Lung microvascular endothelial cell (primary cell): Measurements from ENCODE around the gene LTA. TPM values are rescaled to one million over a fixed set of nuclear protein-coding genes. Genes with fewer than 3 reads are reported as not detected.
A peak's percentile ranks its signal among the peaks of the same experiment; 100 is the strongest.

ENCODE experiments used
- DNase-seq, 2 donors: peaks; one replicate each; pipeline versions ENCODE4 v3.0.0 to v3.0.0-alpha.2; 2010; ENCODE audit warnings: low read depth in 2 of 2
- total RNA-seq: library from RNA; depleted of rRNA; stranded (reverse); fragments of >200 nt; gene quantifications from 2 replicates; pipeline ENCODE4 v1.2.1, GENCODE V29; 2014

The LTA gene
- total RNA-seq, 1 donor from 2014 or later = not detected

DNA sequence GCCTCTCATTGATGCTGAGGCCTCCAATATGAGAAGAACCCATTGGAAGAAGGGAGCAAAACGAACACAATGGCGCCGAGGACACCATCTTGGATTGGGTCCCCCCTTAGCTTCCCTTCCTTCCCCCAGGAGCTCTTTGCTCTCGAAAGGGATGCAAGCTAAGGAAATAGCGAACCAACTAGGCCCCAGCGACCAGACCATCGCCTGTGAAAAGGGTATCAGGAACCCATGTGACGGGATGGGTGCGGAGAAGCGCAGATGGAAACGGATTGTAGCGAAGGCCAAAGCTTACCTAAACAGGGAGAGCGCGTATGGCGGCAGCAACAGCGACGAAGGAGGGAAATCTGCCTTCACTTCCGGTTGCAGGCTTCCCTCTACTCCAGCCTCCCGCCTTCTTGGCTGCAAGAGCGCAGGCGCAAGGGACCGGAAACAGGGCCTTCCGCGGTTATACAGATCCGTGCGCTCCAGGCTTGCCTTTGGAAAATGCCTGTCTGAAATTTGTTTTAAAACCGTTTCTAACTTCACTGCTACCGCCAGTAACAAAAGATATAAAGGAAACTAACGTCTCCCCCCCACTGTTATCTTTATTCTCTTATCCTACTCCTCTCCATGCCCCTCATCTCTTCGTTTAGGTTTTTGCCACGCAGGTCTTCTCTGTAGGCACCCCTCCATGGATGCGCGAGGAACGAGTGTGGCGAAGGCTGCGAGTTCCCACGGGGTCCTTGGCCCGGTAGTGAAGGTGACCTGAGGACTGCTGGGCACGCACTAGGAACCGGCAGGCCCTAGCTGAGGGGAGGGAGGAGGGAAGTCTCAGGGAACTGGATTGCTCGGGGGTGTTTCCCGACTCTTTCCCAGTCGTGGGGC lies 30.2 kb upstream of the LTA start, which contains the start of gene DDX39B:
Gene DDX39B, minus strand, starts transcription at position 346 of the 864 bp plus-strand sequence. CDS start 1,471 bp downstream, outside the sequence.
- DNase-seq = peak; percentile 97 to 99

DNA sequence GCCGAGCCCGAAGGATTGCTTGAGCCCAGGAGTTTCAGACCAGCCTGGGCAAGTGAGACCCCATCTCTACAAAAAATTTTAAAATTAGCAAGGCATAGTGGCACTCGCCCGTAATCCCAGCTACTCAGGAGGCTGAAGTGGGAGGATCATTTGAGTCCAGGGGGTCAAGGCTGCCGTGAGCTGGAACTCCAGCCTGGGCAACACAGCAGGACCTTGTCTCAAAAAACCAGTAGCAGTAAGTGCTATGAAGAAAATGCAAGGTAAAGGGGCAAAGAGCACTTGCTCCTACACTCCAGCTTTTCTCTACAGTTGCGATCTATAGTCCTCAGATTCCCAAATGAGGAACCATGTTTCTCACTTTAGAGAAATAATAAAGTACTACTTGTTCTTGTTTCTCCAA lies 28.4 kb upstream of the LTA start:
- no peak for DNase-seq

DNA sequence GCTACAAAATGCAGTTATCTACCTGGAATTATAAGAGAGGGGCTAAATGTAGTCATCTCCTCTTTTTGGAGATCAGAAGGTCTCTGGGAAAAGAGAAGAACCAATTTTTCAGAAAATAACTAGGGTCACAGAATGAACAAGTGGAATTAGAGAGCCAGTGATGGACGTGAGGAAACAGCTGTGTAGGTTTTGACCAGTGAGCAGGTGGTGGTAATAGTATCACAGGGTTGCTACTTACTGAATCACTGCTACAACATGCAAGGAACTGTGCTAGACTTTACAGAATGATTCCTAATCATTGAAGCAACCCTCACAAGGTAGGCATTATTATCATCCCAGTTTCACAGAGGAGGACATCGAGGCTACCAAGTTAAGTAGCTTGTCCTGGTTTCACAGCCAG lies 27.4 kb upstream of the LTA start:
- no peak for DNase-seq

DNA sequence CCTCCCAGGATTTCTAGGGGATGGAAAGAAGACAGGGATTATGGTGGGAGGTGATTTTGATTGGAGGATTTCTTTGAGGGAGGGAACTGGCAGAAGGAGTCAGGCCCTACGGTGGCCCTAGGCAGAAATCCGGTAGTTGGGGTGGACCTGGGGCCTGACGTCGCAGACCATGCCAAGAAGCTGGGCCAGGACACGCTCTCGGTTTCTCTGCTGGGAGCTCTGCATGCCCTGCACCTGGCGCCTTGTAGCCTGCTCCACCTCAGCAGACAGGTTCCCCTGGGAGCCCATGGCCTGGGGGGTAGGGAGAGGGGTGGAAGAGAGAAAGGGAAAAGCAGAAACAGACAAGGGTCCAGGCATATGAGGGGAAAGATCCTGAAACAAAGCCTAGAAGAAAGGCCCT lies 26.8 kb upstream of the LTA start:
- DNase-seq = no peak

DNA sequence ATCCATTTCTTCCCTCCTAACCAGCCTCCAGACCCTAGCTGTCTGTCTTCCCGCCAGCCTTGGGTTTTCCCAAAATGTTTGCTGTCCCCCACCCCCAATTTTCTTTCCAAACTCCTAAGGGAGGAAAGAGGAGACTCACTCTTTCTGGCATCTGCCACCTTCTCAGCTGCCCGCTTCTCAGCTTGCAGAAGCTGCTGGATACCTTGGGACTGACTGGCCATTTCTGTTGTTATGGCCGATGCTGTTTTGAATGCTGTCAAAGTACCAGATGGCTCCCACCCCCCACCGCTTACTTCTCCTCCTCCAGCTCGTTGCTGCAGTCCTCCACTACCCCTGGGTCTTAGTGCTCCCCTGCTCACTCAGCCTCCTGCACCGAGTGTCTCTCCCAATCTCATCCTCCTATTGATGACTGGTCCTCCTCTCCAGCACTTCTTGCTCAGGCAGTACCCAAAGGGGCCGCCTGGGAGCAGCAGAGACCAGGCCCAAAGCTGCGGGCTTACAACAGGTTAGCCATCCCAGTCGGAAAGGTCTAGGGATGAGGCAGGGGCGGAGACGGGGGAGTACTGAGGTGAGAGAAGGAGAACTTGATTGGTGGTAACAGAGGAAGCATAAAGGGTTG lies 25.6 kb upstream of the LTA start, which contains the start of gene ATP6V1G2:
Gene ATP6V1G2, minus strand, starts transcription at position 270 of the 619 bp plus-strand sequence. Its CDS starts 49 bp downstream, at position 221.
- peak; percentile 89 to 93 for DNase-seq

DNA sequence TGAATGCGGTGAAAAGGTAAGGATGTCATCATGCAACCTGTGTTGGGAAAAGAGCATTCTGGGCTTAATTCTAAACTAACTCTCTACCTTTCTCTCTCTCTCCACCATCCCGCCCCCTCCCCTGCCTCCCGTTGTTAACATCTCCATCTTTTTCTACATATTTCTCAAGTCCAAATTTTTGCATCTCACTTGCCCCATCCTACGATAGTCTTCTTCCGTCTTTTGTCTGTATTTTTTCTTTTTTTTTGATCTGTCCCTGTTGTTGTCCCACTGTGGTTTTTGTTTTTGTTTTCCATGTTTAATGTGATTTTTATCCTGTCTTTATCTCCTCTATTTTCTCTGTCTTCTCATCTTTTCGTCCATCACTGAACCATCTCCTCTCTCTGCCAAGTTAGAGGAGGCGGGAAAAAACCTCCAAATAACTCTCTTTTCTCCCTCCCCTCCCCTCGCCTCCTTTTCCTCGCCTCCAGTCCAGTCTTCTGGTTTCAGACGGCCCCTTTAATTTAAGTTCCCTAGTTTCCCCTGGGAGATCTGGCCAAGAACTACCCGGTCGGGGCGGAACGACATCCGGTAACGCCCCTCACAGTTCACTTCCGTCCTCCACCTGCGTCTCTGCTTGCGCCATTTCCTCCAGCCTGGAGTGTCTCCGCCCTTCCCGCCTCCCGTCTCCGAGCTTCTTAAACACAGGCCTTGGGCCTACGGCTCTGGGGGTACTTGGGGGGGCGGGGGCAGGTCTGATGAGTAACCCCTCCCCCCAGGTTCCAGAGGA lies 24.9 kb upstream of the LTA start, which contains the start of gene NFKBIL1:
Gene NFKBIL1, plus strand, starts transcription at position 651 of the 769 bp plus-strand sequence. Its CDS starts 87 bp downstream, at position 738.
- DNase-seq = peak; percentile 76 to 98

DNA sequence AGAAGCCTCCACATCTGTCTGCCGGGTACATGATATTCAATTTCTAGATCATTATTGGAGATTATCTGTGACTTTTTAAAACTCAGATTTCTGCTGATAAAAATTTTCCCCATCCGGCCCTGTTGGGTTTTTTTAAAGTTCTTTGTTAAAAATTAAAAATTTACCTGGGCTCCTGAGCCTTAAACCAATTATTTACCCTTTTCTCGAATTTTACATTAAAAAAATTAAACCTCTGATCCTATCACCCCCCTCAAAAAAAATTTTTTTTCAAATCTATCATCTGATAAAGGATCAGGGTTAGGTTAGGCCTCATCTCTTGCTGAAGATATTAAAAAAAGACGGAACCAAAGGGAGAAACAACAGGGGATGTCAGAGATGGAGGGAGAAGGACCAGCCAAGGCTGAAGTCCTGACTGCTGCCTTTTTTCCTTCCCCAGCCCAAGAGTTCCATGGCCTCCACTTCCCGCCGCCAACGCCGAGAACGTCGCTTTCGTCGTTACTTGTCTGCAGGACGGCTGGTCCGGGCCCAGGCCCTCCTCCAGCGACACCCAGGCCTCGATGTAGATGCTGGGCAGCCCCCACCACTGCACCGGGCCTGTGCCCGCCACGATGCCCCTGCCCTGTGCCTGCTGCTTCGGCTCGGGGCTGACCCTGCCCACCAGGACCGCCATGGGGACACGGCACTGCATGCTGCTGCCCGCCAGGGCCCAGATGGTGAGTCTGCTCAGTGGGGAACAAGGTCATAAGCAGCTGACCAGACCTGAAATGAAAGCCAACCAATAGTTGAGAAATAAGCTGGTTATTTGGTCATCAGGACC lies 24.2 kb upstream of the LTA start:
- no peak for DNase-seq

DNA sequence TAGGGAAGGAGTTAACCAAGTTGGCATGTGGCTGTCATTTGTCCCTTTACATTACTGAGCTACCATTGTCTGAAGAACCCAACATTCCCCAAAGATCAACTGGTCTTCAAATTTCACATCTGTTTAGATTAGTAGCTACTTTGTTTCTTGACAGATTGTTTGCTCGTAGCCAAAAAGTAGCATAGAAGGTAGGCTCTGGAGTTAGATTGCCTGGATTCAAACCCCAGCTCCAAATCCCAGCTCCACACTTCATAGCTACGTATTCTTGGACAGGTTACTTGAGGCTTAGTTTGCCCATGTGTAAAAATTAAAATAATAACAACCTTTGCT lies 23.6 kb upstream of the LTA start:
- no peak for DNase-seq

DNA sequence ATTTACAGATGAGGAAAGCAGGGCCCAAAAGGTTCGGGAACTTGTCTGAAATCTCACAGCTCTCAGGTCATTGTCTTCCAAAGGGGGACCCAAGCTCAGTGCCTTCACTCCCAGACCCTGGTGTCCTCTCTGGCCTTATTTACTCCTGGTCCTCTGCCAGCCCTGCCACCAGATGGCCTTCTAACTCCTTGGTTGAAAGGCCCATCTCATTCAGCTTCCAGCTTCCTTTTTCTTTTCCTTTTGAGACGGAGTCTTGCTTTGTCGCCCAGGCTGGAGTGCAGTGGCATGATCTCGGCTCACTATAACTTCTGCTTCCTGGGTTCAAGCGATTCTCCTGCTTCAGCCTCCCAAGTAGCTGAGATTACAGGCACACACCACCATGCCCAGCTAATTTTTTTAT lies 20.7 kb upstream of the LTA start:
- DNase-seq = peak; percentile 79 to 87

DNA sequence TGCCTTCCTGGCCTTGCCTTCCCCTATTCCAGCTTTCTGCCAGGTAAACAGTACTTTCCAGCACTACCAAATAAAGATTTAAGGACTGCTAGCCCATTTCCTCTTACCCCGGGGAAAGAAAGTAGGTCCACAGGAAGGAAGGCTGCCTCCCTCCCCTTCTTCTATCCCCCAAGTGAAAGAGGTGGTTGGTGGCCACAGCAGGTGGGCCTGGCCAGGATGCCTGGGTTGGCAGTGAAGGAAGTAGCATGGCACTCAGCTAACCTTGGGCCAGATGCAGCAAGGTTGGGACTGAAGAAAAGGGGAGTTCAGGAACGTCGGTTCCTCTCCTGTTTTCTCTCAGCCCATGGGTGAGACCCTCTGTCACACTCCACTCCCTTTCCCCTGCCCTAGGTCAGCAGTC lies 15.8 kb upstream of the LTA start:
- DNase-seq = no peak

DNA sequence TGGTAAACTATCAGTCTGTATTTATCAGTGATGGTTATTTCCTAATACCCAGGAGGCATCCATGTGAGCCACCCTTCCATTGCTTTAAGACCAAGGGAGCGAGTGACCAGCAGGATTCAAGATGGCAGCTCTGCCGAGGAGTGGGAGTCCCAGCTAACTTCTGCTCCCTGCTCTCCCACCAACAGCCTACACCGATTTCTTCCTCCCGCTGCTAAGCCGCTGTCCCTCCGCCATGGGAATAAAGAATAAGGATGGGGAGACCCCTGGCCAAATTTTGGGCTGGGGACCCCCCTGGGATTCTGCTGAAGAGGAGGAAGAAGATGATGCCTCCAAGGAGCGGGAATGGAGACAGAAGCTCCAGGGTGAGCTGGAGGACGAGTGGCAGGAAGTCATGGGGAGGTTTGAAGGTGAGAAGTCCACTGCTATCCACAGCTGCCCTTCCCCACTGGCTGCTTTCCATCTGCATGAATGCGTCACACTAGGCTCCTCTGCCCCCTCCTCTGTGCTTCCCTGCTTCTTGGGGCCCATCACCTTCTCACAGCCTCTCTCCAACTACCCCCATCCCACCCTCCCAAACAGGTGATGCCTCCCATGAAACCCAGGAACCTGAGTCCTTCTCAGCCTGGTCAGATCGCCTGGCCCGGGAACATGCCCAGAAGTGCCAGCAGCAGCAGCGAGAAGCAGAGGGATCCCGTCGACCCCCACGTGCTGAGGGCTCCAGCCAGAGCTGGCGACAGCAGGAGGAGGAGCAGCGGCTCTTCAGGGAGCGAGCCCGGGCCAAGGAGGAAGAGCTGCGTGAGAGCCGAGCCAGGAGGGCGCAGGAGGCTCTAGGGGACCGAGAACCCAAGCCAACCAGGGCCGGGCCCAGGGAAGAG lies 14.4 kb upstream of the LTA start:
- DNase-seq = peak in 1 of 2 donors; percentile 64

DNA sequence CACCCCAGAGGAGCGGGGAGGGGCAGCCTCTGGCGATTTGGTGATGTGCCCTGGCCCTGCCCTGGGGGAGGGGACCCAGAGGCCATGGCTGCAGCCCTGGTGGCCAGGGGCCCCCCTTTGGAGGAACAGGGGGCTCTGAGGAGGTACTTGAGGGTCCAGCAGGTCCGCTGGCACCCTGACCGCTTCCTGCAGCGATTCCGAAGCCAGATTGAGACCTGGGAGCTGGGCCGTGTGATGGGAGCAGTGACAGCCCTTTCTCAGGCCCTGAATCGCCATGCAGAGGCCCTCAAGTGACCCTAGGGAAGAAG lies 13.8 kb upstream of the LTA start:
- no peak for DNase-seq

DNA sequence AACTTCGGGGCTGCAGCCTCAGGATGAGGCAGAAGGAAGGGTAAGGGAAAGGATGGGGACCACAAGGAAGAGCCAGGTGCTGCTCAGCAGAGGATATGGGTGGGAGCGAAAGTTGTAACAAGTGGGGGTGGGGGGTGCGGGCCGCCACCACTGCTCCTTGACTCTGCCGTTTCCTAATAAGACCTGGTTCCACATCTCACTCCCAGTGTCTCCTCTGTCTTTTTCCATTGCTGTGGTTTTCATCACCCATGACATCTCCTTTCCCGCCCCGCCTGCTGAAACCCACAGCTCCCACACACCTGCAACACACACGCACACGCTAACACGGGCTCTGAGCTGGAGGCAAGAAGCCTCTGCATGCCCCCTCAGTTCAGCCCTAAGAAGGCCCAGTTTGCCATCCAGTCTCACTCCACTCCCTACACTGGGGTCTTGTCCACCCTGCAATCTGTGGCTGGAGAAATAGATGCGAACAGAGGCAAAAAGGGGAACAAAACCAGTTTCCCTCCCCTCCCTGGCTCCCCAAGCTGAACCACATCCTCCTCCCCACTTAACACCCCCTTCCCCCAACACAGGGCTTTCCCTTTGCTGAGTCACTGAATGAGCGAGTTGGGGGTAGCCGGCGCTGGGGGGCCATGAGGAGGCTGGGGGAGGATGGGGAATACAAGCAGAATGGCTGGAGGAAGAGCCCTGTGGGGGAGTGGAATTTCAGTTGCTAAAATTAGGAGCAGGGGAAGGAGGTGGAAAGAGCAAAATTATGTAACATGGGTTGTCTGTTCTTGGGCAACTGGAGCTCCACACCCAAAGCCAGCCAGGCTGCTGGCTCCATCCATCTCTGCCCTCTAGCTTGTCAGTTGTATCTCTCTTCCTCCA lies 13.2 kb upstream of the LTA start:
- DNase-seq = peak; percentile 40 to 60

DNA sequence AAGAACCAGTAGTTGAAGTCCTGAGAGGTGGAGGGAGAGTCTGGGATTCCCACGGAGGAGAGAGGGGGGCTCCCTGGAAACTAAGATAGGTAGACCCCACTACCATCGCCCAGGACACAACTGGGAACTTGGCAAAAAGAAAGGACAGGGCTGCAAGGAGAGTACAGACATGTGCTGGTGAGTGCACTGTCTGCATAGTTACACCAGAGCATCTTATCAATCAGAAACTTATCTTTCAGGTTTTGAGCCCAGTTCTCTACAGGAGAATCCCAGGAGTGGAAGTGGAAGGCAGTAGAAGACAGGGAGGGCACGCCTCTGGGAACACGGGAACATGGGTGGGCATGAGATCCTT lies 12.5 kb upstream of the LTA start:
- DNase-seq = no peak

DNA sequence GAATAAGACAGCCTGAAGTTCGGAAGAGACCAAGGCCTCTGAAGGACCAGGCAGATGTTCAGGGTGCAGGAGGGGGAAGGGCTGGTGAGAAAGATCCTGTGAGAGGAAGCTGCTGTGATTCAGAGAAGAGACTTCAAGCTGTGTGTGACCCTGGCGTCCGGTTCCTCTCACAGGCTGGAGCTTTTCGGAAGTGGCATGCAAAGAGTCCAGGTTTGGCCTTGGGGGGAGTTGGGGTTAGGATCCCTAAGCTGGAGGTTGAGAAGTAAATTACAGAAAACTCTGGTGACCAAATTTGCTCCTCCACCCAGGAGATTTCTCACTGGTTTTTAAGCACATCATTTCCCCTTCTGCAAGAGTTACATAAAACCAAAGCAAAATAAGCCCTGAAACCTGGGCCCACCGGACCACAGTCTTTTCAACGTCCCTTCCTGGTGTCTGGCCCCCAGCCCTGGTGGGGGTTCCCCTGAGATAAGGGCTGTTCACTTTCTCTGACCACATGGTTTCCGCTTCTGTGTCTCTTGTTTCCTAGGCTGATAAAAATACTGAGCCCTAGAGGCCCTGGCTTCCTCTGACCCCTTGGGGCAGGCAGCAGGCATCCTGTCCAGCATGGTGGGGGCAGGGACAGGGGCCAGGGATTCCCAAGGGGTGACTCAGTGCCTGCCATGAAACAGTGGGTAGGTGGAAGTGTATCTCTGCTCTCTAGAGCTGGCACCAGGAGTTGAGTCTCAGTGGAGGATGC lies 12.0 kb upstream of the LTA start:
- DNase-seq = peak; percentile 97 to 99

DNA sequence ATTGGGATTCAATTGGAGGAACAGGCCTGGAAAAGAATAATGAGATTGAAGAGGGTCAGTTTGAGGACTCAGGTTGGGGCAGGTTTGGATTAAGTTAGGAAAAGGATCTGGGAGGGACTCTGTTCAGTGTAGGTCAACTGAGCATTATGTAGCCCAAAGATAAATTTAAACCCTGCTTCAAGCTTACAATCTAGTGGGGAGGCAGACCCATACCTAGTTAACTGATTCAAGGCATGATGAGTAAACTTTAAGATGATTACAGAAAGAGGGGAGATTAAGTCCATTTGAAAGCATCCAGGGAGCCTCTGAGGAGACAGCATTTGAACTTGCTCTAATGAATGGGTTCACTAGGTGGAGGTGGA lies 11.4 kb upstream of the LTA start:
- DNase-seq = no peak

DNA sequence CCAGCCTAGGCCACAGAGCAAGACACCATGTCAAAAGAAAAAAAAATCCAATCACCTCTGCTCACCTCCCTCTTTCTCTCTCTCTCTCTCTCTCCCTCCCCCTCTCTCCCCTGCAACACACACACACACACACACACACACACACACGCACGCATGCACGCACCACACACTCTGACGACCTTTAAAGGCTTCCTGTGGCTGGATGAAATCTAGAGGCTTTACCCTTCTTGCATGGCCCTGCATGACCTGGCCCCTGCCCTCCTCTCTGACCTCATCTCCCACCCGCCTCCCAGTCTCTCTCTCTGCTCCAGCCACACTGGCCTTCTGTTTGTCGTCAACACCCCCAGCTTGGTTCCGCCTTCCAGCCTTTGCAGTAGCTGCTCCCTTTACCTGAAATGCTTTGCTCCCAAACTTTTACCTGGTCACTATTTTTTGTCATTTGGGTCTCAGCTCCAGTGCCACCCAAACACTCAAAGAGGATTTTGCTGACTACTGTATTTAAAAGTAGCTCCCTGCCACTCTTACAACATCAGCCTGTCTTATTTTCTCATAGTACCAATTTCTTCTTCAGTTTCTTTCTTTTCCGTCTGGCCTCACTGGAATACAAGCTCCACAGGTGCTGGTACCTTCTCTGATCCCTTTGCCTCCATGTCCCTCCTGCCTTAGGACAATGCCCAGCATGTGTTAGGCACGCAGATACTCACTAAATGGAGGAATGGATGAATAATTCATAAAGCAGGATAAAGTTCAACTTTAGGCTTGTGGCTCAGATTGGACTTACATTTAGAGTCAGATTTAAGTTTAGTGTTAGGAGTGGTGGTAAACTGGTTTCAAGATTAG lies 4.3 kb upstream of the LTA start:
- no peak for DNase-seq

DNA sequence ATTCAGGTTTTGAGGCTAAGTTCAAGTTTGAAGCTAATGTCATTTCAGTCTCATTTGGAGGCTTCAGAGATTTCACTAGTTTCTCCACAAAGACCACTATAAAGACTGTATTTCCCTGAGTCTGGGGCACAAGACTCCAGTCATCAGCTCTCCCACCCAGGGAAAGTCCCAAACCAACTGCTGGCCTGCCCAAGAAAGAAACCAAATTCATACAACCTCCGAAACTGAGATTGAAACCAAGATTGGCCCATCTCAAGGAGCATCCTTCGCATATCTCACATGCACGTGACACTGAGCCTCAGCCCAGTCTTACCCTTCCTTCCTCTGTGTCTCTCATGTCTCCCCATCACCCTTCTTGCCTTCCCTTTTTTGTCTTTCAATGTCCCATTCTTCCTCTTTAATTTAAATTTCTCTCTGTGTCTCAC lies 3.5 kb upstream of the LTA start:
- DNase-seq = no peak
